SH-SY5Y (cell line): ENCODE measurements around the gene FAM111B.

Source experiments
- GATA2 ChIP-seq: IDR thresholded peaks from 2 replicates; pipeline ENCODE4 v1.6.1; 2011; ENCODE audit warnings: mild to moderate bottlenecking, low read depth, low read length
- GATA3 ChIP-seq: IDR thresholded peaks from 2 replicates; pipeline ENCODE4 v1.6.1; 2011; ENCODE audit warnings: low read depth, mild to moderate bottlenecking, low read length, moderate library complexity

The FAM111B gene

GRCh38 chr11:59152312-59152951 is 45.4 kb downstream of the FAM111B start:
- TF ChIP-seq GATA3 (no peak), GATA2 (no peak)

GRCh38 chr11:59154610-59155009 is 47.6 kb downstream of the FAM111B start:
- TF ChIP-seq GATA3 (no peak), GATA2 (no peak)

GRCh38 chr11:59157433-59157832 is 50.4 kb downstream of the FAM111B start:
- TF ChIP-seq GATA3, result no peak
- no peak for TF ChIP-seq GATA2

- TF ChIP-seq GATA2 (no peak), GATA3 (no peak)
Observed at GRCh38 chr11:59158206-59159068, 51.4 kb downstream of the FAM111B start.

GRCh38 chr11:59164028-59164427 is 57.0 kb downstream of the FAM111B start:
- TF ChIP-seq GATA3 (no peak), GATA2 (no peak)

GRCh38 chr11:59171508-59172322 is 64.7 kb downstream of the FAM111B start, which contains the start of gene DTX4:
Gene DTX4, plus strand, starts transcription at chr11:59172132. Its CDS starts 464 bp downstream, at chr11:59172596.
- TF ChIP-seq GATA2 (no peak), GATA3 (no peak)

- TF ChIP-seq GATA2, result no peak
- TF ChIP-seq GATA3, result no peak
Observed at GRCh38 chr11:59172345-59173079, 65.5 kb downstream of the FAM111B start.

- no peak for TF ChIP-seq GATA2
Observed at GRCh38 chr11:59173080-59173963, 66.3 kb downstream of the FAM111B start.

GRCh38 chr11:59173964-59174663 is 67.1 kb downstream of the FAM111B start:
- TF ChIP-seq GATA2, result no peak
- no peak for TF ChIP-seq GATA3

- TF ChIP-seq GATA2 (no peak), GATA3 (no peak)
Observed at GRCh38 chr11:59174664-59175033, 67.6 kb downstream of the FAM111B start.

- TF ChIP-seq GATA2 (no peak), GATA3 (no peak)
Observed at GRCh38 chr11:59175091-59175501, 68.1 kb downstream of the FAM111B start.

- TF ChIP-seq GATA3, result no peak
- TF ChIP-seq GATA2, result no peak
Observed at GRCh38 chr11:59176330-59176729, 69.3 kb downstream of the FAM111B start.
